HG03103 (cell line): ENCODE data around the gene PNRC2.
A peak's percentile ranks its signal among the peaks of the same experiment; 100 is the strongest.

Experiments used
- ATAC-seq: cut with Tn5 transposase; IDR thresholded peaks from one replicate; pipeline ENCODE4 v1.9.1; 2021; ENCODE audit warnings: low read depth; ENCODE audit not compliant: unreplicated experiment

PNRC2 gene, protein sequence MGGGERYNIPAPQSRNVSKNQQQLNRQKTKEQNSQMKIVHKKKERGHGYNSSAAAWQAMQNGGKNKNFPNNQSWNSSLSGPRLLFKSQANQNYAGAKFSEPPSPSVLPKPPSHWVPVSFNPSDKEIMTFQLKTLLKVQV

DNA sequence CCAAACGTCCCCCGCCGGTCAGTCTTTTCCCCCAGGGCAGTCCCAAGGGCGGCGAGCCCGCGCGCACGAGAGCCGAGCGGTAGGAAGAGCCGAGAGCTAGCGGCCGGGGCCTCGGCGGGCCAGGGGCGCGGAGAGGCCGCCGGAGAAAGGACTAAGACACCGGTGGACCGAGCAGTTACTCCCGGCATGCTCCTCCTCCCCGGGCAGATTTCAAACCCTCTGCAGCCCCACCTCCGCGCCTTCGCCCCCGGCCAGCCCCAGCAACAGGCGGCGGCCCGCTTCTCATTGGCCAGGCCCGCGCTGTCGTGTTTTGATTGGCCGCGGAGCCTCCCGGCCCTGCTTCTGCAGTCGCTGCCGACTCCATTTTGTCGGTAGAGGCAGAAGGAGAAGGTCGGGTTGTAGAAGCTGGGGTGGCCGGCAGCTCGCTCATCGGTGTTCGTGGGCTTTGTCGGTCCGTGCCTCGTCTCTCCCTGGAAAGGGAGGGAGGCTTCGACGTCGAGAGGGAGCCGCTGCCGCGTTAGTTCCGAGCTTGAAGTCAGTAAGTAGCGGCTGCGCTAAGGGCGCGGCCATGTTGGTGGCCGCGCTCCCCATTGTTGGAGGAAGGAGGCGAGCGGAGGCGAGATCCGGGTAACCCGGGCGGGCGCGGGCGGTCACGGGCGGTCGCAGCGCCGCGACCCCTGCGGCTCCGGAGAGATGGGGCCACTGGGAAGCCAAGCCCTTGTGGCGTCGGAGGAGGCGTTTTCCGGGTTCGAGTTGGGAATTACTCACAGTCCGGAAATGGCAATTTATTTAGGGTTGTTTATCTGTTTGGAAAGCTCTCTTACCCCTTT, at the start of gene PNRC2:
Gene PNRC2 (plus strand): TSS at position 368 of the 830 bp plus-strand sequence. CDS start 1,630 bp downstream, outside the sequence.
- ATAC-seq = peak; percentile 62

- ATAC-seq = no peak
These were observed 49.5 kb upstream of the PNRC2 start for GRCh38 chr1:23910144-23910543.

- ATAC-seq = peak; percentile 31
These were observed 48.9 kb upstream of the PNRC2 start for GRCh38 chr1:23910553-23911246.

DNA sequence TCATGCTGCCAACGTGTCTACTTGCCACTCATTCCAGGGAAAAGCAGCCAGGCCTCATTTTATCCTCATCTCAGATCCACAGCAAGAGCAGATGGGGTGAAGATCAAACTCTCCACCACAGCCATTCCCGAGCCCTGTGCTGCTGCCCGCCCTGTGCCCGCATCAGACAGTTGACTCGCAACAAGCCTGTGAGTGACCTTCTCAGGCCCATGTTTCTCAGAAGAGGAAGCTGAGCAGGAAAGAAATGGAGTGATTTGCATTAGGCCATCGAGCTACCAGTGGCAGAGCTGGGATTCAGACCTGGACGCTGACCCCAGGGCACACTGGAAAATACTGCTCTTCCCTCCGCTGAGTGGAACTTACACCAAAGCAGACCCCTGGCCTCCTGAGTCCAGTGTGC, 47.7 kb upstream of the PNRC2 start:
- no peak for ATAC-seq

DNA sequence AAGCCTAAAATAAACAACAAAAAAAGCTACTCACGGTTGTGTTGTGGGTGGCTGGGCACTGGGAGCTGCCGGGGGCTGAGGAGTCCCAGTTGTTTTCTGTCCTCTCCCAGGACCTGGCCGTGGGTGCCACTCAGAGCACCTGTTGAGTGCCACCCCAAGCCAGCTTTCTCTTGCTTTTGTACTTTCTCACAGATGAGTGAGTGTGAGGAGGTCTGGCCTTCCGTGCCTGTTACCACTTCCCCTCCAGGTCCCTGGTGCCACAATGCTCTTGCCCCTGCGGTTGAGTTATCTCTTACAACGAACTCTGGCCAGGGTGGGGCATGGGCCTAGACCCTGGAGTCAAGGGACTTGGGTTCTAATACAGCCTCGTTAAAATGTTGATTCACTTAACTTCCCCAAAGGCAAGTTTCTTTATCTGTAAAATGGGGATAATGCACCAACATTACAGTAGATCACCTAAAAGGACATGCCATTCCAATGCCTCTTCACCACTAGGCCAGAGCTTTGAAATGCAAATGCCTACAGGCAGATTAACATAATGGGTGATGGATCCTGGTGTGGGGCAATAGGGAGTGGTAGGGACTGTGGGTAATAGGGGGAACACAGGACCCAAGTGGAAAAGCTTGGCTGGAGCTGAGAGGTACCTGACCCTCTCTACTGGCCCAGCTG, 46.3 kb upstream of the PNRC2 start, which contains the start of gene CNR2:
Gene CNR2 (minus strand): TSS at position 151 of the 669 bp plus-strand sequence. CDS start 37,745 bp downstream, outside the sequence.
- no peak for ATAC-seq

DNA sequence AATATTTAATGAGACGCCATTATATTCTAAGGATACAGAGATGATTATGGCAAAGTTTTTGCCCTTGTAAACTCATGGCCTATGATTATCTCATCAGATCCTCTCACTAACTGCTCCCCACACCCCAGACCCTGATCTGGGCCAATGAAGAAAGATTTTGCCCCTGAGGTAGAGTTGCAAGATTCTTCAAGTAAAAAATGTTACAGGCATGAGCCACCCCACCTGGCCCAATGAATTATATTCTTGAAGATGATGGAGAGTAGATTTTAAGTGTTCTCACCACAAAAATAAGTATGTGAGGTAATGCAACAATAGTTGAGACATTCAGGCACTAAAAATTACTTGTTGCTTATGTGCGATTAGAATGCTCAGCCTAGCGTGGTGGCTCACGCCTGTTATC, 44.7 kb upstream of the PNRC2 start:
- no peak for ATAC-seq

GRCh38 chr1:23915466-23915865, 44.2 kb upstream of the PNRC2 start:
- ATAC-seq = no peak

DNA sequence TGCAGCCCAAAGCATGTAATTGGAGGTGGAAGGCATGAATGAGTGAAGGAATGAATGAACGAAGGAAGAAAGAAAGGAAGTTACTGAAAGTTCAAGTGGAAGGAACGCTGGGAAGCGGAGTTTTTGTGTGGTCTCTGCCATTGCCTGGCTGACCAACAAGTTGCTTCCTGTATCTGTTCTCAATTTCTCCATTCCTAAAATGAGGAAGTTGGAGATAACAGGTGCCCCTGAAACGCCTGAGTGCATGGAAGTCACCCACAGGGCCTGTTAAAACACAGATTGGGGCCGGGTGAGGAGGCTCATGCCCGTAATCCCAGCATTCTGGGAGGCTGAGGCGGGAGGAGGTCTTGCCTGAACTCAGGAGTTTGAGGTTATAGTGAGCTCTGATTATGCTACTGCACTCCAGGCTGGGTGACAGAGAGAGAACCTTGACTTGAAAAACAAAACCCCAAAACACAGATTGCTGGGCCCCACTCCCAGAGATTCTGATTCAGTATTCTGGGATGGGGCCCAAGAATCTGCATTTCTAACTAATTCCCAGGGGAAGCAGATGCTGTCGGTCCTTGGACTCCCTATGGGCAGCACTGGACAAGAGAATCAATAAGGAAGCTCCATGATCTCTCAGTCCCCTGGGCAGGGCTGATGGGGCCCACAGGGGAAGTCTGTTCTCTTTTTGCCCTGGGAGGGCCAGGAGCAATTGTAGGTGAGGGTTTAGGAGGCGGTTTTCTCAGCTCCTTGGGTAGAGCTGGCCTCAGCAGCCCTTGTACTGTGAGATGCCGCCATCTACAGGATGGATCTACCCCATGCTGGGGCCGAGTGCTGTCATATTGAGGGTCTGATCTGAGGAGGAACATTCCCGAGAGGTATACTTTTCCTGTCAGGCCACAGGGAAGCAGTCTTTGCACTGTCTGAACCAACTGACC, 43.2 kb upstream of the PNRC2 start:
- no peak for ATAC-seq

GRCh38 chr1:23922321-23922943, 37.2 kb upstream of the PNRC2 start:
- no peak for ATAC-seq

- ATAC-seq = no peak
These were observed 35.8 kb upstream of the PNRC2 start for GRCh38 chr1:23923592-23924499.

- no peak for ATAC-seq
These were observed 35.0 kb upstream of the PNRC2 start for GRCh38 chr1:23924601-23925000.

- ATAC-seq = no peak
These were observed 34.3 kb upstream of the PNRC2 start for GRCh38 chr1:23925279-23925678.

DNA sequence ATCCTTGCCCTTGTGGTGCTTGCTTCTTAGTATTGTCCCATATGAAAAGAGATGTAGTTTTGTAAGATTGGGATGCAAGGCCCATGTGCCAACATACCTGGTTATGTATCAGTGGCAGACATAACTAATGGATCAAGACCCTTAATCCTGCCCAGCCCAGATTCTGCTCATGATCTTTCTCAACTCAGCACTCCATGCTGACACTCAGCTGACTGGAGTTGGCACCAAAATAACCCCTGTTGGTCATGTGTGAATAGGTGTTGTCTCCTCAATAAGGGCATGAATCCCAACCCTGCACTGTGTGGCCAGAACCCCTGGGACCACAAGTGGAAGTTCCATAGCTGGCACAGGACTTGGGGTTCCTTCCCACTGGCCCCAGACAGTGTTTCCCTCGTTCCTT, 32.5 kb upstream of the PNRC2 start:
- no peak for ATAC-seq

DNA sequence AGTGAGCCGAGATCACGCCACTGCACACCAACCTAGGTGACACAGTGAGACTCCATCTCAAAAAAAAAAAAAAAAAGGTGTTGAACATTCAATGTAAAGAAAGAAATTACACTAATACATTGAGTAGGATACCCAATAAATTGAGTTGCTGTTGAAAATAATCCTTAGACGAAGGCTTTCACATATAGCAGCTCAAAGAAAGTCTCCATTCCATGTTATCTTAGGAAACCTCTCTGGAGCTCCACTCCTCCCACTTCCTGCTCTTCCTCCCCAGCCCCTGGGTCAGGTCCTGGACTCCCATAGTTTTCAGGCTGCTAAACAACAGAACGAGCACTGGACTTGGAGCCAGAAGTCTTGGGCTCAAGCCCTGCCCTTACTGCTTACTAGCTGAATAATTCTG, 30.8 kb upstream of the PNRC2 start:
- no peak for ATAC-seq

DNA sequence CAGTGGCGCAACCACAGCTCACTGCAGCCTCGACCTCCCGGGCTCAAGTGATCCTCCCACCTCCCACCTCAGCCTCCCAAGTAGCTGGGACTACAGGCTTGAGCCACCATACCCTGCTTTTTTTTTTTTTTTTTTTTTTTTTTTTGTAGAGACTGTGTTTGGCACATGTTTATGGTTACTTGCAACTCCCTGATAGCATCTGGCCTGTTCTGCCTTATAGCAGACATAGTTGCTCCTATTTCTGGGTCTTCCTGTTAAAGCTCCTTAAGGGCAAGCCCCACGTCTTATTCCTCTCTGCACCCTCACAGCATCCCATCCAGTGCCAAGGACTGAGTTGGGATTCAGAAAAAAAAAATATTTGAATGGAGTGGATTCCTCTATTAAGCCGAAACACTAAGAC, 29.4 kb upstream of the PNRC2 start:
- no peak for ATAC-seq

- no peak for ATAC-seq
These were observed 28.7 kb upstream of the PNRC2 start for GRCh38 chr1:23930861-23931490.

- no peak for ATAC-seq
These were observed 28.1 kb upstream of the PNRC2 start for GRCh38 chr1:23931491-23931880.
